Kidney (tissue), 14 donors: ENCODE measurements around the gene MRNIP. TPM values are rescaled to one million over a fixed set of nuclear protein-coding genes. Genes with fewer than 3 reads are reported as not detected.

Source experiments
- DNase-seq, 5 donors: peaks; one replicate each; pipeline ENCODE4 v3.0.0-alpha.2; 2013 to 2020
- FAIRE-seq: peaks from 2 replicates; lab custom pipeline; 2012; peaks lifted over from hg19 to GRCh38; lab: Jason Lieb, UNC
- H3K27ac ChIP-seq, 2 donors: one replicate each; pipeline ENCODE4 v1.7.0; 2013; ENCODE audit warnings: low read depth in 2 of 2, low read length in 2 of 2, inconsistent platforms in 1 of 2
- H3K27me3 ChIP-seq: one replicate; pipeline ENCODE4 v1.7.1; 2013; ENCODE audit warnings: low read length, inconsistent platforms; ENCODE audit not compliant: control insufficient read depth, insufficient read depth
- H3K36me3 ChIP-seq, 3 donors: one replicate each; pipeline versions ENCODE4 v1.7.0 to v1.7.1; 2013; ENCODE audit warnings: low read length in 3 of 3, control low read depth in 1 of 3, inconsistent platforms in 1 of 3; ENCODE audit not compliant: insufficient read depth in 3 of 3, control insufficient read depth in 2 of 3
- H3K4me1 ChIP-seq, 3 donors: one replicate each; pipeline versions ENCODE4 v1.7.0 to v1.7.1; 2013; ENCODE audit warnings: low read length in 3 of 3, inconsistent platforms in 1 of 3, low read depth in 1 of 3; ENCODE audit not compliant: control insufficient read depth in 2 of 3, insufficient read depth in 2 of 3
- H3K4me3 ChIP-seq, 3 donors: one replicate each; pipeline versions ENCODE4 v1.7.0 to v1.8.1; 2013; ENCODE audit warnings: low read length in 3 of 3, control low read depth in 1 of 3, inconsistent platforms in 1 of 3
- H3K9ac ChIP-seq, 3 donors: one replicate each; pipeline versions ENCODE4 v1.7.0 to v1.7.1; 2013; ENCODE audit warnings: low read length in 3 of 3, control low read depth in 1 of 3, inconsistent platforms in 1 of 3
- H3K9me3 ChIP-seq, 3 donors: one replicate each; pipeline versions ENCODE4 v1.7.0 to v1.7.1; 2013; ENCODE audit warnings: low read length in 3 of 3, control low read depth in 1 of 3, inconsistent platforms in 1 of 3; ENCODE audit not compliant: control insufficient read depth in 2 of 3, insufficient read depth in 1 of 3
- CTCF ChIP-seq: IDR thresholded peaks from 3 replicates; pipeline ENCODE4 v1.5.1; 2012; ENCODE audit warnings: mild to moderate bottlenecking, moderate library complexity, borderline replicate concordance; ENCODE audit not compliant: insufficient read depth; ENCODE audit errors: extremely low read depth
- intact Hi-C: fragments of 100-400 bp; cut with DNase I; formaldehyde crosslinking; loops from one replicate; pipeline ENCODE4 v1.11.1; 2022
- polyA plus RNA-seq: library from polyadenylated mRNA; stranded (reverse); fragments of 350-450 nt; fragmentation: Illumina TruSeq; extraction: RNeasy Lipid Tissue Mini Kit (QIAGEN cat#74804); gene quantifications from one replicate; pipeline ENCODE4 v1.2.3, GENCODE V29; 2014; ENCODE audit warnings: low read depth, low replicate concordance; ENCODE audit not compliant: insufficient read depth
- total RNA-seq: library from RNA; stranded (reverse); fragmentation: NEBNext Ultra II Directional; extraction: Animal tissue kit (Norgen Biotek cat#: 25700); gene quantifications from one replicate; pipeline ENCODE4 v1.2.1, GENCODE V29; 2021
- donor health status: control.
- donor health status: control.
- donor health status: control.
- donor health status: control.
- donor health status: control.
- donor health status: DM: yes; HTN: yes; CAD: no.
- donor health status: Normal renal cell carcinoma (clear cell type).

The MRNIP gene
- total and polyA plus RNA-seq, 2 donors from 2014 or later, result 25.3 to 36.6 TPM

- intact Hi-C loops, result no loop called here
- no peaks in the 10 kb centered on the region for H3K9me3 ChIP-seq
- no peak for TF ChIP-seq CTCF
- peak within 1 kb of the TSS; percentile 91 to 92 for H3K27ac ChIP-seq
- no peaks in the 10 kb centered on the region for H3K36me3 ChIP-seq
- DNase-seq (peak; percentile 67 to 92 (median 85)), FAIRE-seq (no peak)
- H3K9ac ChIP-seq, result peak within 1 kb of the TSS in 2 of 3 donors; percentile 73 to 77
- H3K27me3 ChIP-seq, result no peaks in the 10 kb centered on the region
- H3K4me1 ChIP-seq, result peaks cover 0 to 31% (median 20%) of the 10 kb centered on the region in 3 donors
- H3K4me3 ChIP-seq, result peak within 1 kb of the TSS; percentile 41 to 62 (median 61)
These were observed 52.2 kb downstream of the MRNIP start, which contains the start of gene MGAT4B for GRCh38 chr5:179806250-179807048. MGAT4B (minus strand) TSS chr5:179806866; CDS start chr5:179806583, 283 bp downstream.

- DNase-seq, result peak; percentile 39 to 89 (median 77)
- Histone ChIP-seq H3K4me1 (peaks cover 0 to 31% (median 20%) of the 10 kb centered on the region in 3 donors), H3K27ac (peak overlapping the region; percentile 91 to 92), H3K4me3 (peak overlapping the region; percentile 20 to 62 (median 44)), H3K36me3 (peaks cover 0 to 6% (median 0%) of the 10 kb centered on the region in 3 donors), H3K9me3 (no peaks in the 10 kb centered on the region), H3K9ac (peak overlapping the region in 2 of 3 donors; percentile 73 to 77), H3K27me3 (no peaks in the 10 kb centered on the region)
- no peak for FAIRE-seq
- intact Hi-C loops, result no loop called here
- TF ChIP-seq CTCF, result no peak
These were observed 52.9 kb downstream of the MRNIP start for GRCh38 chr5:179805529-179806249.

GRCh38 chr5:179805070-179805528 is 53.5 kb downstream of the MRNIP start:
- Histone ChIP-seq H3K9me3 (no peaks in the 10 kb centered on the region), H3K9ac (peak overlapping the region in 2 of 3 donors; percentile 73 to 77), H3K4me1 (peaks cover 0 to 31% (median 20%) of the 10 kb centered on the region in 3 donors), H3K27ac (peak overlapping the region; percentile 91 to 92), H3K4me3 (peak overlapping the region in 2 of 3 donors; percentile 44 to 62), H3K36me3 (peaks cover 0 to 6% (median 0%) of the 10 kb centered on the region in 3 donors), H3K27me3 (no peaks in the 10 kb centered on the region)
- DNase-seq (peak in 1 of 5 donors; percentile 72), FAIRE-seq (no peak)
- intact Hi-C loops, result no loop called here
- TF ChIP-seq CTCF, result no peak
